DLD1 (cell line): ENCODE results near the gene LUC7L3.
"Not testable (repeated sequence)": the region's sequence is repeated elsewhere in the genome, so short reads cannot be mapped to it uniquely, and the experiment has no call there.

Source experiments
- in situ Hi-C: cut with HindIII; loops from 2 replicates; pipeline ENCODE4 v1.10.0; 2017; ENCODE audit warnings: low sequenced_read_pairs

LUC7L3 gene

DNA sequence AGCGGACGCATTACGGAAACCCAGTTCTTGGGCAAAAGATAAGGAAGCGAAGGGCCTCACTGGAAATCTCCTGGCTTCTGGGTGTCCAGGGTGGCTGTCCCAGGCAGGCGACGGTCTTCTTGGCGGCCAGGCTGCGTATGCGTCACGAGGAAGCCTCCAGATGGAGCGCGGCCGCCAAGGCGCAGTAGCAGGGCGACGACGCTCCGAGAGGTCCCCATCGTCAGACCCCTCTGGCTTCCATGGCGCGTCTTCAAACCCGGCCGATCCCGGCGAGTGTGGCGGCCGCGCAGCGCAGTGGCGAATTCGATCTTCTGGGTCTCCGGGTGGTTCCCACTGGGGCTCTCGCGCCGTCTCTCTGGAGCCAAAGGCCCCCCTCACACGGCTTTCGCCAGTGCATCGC lies 61.8 kb downstream of the LUC7L3 start:
- in situ Hi-C loops: no loop called here

DNA sequence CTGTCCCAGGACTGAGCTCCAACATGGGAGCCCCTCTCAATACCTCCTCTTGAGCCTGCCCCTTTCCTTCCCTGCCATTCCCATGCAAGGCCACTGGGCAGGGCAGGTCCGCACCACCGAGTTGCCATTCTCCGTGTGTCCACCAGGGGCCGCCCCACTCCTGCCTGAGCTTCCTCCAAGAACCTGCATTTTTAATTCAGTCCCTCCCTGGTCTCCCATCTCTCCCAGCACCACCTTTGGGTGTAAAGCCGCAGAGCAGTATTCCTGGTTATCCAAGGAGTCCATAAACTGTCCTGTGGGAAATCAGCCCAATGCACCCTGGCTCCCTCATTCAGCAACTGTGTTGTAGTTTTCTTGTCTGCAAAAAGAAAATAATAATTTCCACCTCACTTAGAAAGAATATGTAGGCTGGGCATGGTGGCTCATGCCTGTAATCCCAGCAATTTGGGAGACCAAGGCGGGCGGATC lies 63.8 kb downstream of the LUC7L3 start:
- in situ Hi-C loops: no loop called here

DNA sequence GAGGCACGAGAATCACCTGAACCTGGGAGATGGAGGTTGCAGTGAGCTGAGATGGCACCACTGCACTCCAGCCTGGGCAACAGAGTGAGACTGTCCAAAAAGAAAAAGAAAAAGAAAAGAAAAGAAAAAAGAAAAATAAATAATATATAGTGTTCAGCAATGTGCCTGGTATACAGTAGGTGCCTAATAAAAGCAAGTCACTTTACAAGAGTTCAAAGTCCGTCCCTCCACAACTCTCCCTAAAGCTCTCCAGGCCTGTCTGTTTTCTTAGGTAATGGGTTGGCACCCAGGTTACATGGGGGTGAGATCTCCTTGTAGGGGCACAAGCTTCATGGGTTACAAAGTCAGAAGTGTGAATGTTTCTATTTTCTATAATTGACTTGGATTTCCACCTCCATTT lies 64.5 kb downstream of the LUC7L3 start:
- in situ Hi-C loops: no loop called here

DNA sequence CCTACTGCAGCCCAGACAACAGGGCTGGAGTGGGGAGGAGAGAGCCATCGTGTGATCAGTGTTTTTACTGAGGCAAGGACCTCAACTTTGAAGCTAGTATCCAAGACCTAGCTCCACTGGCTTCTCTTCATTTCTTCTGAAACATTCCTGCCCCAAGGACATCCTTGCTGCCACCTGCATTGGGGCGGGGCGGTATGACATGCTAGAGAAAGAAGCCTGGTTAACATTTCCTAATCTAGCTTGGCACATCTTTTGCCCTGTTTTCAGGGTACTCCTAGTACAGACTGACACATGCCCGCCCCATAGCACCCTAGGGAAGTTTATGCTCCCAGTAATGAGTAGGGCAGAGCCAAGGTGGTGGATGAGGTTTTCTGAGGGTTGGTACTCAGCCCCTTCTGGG lies 65.7 kb downstream of the LUC7L3 start:
- in situ Hi-C loops: no loop called here

DNA sequence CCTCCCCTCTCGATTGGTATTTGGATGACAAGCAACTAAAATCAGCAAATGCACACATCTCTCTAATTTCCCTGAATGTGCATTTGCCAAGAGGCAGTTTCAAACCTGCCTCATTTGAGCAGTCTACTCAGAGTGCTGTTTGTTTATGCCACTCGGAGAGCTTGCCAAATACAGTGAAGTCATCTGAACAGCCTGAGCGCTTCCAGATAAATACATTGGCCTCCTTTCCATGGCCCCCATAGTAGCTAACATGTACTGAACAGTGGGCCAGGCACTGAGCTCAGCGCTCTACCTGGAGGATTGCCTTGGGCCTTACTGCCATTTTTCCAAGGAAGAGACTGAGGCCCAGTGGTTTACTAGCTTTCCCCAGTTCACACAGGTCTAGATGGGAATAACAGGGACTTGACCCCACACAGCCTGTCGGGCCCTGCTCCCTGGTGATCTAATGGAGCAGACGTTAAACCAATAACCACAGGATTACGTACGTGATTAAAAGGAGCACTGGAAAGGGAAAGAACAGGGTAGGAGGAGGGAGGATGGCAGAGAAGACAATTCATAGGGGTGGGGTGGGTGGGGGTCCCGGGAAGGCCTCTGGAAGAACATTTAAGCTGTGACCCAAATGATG lies 66.7 kb downstream of the LUC7L3 start:
- in situ Hi-C loops: no loop called here

DNA sequence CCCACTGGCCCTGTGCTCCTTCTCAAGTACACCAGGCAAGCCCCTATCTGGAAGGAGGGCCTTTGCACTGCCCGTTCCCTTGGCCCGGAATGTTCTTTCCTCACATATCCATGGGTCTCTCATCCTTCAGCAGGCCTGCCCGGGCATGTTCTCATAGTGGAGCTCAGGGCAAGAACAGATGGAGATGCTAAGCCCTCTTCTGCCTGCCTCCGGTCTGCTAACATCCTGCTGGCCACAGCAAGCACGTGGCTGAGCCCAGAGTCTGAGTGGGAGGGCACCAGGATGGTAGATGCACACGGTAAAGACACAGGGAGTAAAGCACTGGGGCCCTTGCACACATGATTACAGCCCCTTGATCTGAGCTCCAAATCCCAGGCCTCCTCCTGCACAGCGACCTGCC lies 67.7 kb downstream of the LUC7L3 start:
- in situ Hi-C loops: no loop called here

DNA sequence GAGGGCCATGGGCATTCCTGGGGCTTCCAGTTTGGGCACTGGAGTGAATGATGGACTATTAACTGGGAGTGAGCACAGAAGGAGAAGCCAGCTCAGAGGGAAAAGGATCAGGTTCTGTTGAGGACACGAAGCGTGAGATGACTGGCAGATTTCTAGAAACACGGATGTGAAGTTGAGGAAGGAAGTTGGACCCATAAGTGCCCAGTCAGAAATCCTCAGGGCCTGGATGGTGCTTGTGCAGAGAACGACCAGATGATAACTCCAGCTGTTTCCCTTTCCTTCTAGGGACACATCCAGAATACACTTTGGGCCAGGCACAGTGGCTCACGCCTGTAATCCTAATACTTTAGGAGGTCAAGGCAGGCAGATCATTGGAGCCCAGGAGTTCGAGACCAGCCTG lies 71.2 kb downstream of the LUC7L3 start:
- in situ Hi-C loops: no loop called here

DNA sequence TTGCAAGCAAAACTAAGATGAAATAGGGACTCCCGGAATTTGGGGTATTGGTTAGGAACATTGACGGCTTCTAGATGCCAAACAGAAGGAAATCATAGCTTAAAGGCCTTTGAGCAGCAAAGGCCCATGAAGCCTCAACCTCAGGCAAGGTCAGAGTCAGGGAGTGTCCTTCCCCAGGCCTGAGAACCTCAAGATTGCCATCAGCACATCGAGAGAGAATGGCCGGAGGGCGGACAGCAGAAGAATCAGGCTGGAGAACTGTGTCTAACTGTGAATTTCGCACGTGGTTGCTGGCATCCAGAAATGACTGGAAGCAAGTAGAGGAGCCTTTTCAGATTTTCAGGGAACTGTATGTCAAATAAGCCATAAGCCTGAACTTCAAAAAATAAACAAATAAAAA lies 72.7 kb downstream of the LUC7L3 start:
- in situ Hi-C loops: no loop called here

DNA sequence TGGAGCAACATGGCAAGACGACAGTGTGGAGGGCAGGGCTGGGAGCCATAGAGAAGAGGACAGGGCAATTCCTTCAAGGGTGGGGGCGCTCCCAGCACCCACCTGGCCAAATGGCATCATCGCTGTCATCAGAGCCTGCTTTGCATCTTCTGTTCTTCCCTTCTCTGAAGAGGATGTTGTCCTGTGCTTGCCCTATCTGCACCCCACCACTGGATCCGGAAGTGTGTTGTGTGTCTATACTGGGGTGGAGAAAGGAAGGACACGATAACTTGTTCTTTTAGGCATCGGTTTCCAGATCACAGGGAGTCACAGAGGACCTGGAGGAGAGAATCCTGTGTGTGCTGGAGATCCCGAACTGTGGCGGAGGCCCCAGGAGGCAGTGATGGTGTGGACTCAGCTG lies 73.6 kb downstream of the LUC7L3 start:
- in situ Hi-C loops: no loop called here

DNA sequence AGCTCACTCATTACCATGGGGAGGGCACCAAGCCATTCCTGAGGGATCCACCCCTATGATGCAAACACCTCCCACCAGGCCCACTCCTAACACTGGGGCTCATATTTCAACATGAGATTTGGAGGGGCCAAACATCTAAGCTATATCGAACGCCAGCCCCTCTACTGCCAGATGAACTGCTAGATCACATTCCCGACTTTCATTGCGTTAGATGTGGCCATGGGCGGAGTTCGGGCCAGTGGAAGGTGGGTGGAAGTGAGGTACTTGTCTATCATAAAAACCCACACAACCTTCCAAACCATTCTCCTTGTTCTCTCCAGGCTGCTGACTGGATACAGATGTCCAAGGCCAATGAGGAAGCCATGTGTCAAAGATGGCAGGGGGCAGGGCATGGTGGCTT lies 75.0 kb downstream of the LUC7L3 start:
- in situ Hi-C loops: no loop called here

DNA sequence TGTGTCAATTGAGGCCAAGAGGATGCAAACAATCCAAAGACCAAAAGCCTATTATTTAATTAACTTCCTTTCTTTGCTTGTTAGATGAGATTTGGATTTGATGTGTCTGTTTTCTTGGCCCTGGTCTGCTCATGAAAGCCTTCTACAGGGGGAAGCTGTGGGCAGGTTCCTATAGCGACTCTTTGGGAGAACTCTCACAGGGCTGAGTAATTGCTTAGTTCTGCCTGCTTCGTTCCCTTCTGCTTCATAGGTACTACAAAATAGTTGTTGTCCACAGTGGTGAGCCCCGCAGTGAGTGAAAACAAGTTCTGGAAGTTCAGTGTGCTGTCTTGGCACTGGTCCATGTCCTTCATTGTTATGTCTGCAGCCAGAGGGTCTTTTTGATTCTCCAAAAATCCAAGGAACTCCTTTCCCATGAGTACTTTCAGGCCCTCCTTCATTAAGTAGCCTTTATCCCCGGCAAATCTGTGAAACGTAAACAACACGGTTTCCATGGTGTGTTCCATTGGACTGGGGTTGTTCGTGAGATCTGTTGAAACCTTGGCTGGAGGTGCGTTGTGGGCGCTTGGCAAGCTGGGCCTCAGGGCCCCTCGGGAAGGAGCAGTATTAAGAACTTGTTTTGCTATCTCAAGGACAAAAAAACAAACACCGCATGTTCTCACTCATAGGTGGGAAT lies 77.9 kb downstream of the LUC7L3 start:
- in situ Hi-C loops: no loop called here

DNA sequence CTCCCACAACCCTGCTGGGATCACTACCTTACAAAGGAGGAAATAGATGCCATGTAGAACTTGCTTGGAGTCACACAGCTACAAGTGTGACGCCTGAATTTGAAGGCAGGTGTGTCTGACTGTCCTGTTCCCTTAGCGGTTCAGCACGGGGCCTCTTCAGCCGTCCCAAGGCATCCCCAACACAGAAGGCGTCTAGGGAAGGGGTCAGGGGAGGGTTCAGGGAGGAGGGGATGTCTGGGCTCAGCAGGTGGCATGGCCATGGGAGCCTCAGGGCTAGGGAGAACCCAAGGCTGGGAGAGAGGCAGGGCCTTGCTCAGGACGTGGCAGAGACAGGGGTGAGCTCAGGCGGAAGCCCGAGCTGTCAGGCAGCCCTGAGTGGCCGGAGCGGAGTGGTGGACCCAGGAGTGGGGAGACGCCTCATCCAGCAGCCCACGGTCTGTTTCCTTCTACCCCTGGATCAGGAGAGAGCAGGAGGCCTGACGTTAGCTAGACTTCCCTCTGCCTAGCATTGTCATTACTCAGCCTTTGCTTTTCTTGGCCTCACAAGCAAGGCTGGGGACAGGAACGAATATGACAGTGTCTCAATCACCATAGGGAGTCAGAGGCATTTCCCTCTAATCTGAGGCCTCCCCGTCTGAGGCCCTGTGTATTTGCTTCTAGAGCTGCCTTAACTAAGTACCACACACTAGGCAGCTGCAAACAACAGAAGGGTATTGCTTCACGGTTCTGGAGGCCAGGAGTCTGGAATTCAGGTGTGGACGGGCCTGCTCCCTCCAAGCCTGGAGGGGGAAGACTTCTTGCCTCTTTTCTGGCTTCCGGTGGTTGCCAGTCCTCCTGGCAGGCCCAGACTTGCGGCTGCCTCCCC lies 79.3 kb downstream of the LUC7L3 start:
- in situ Hi-C loops: no loop called here

DNA sequence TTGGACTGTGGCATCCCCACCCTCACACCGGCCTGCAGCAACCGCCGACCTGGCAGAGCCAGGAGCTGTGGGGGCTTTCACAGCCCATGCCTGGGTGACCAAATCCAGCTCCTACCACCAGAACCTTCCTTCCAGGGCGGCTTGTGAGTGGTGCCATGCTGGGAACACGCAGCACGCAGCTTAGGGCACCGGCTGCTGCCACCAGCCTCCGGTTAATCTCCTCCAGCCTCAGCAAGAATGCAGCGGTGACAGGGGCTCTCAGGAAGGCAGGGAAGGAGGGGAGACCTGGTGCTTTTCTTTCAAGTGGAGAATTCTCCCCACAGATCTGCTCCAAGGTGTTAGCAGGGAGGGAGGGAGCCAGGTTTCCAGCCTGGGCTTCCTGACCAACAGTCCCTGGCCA lies 80.2 kb downstream of the LUC7L3 start:
- in situ Hi-C loops: no loop called here

DNA sequence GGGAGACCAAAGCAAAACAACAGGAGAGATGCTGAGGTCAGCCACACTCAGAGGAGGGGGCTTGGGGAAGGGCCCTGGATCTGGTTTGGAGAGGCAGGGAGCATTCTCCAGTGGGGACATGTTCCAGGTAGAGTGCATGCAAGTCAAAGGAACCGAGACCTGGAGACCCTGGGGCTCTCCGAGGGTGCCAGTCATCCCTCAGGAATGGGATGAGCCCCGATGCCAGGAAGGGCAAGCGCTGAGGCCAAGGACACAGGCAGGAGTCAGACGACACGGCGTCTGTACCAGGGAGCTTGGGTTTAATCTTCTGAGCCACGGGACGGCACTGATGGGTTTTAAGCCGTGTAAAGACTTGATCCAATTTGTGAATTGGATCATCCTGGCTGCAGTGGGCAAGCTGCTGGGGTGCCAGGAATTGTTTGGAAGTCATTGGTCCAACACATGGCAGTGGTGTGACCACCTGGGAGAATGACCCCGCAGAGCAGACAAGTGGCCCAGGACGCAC lies 80.8 kb downstream of the LUC7L3 start:
- in situ Hi-C loops: no loop called here

DNA sequence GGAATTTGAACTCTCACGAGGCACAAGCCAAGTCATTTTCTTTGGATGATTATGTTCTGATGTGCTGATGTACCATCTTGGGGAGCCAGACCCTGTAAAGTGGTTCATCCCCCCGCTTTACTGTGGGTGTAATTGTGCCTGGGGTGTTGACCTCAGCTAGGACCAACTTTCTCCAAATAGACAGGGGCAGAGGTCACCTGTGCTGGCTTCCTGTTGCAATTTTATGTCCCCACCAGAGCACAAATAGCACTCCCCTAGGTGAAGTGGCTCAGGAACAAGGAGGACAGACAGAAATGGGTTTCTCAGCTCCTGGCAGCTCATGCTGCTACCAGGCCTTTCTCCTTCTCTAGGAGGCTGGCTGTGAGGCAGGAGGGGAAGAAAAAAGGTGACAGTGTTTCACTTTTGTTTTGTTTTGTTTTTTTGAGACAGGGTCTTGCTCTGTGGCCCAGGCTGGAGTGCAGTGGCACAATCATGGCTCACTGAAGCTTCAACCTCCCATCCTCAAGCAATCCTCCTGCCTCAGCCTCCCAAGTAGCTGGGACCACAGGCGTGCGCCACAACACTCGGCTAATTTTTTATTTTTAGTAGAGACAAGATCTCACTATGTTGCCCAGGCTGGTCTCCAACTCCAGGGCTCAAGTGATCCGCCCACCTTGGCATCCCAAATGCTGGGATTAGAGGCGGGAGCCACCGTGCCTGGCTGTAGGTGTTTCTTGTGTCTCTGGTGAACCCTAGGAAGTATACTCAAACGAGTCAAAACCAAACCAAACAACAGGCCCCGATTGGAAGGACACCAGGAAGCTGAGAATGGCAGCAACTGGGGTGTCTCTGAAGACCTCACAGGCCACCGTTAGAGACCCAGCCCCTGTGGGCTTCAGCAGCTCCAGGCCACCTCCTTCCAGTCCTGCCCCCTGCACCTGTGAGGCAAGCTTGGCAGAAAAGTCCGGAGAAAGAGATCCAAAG lies 83.5 kb downstream of the LUC7L3 start:
- in situ Hi-C loops: no loop called here

DNA sequence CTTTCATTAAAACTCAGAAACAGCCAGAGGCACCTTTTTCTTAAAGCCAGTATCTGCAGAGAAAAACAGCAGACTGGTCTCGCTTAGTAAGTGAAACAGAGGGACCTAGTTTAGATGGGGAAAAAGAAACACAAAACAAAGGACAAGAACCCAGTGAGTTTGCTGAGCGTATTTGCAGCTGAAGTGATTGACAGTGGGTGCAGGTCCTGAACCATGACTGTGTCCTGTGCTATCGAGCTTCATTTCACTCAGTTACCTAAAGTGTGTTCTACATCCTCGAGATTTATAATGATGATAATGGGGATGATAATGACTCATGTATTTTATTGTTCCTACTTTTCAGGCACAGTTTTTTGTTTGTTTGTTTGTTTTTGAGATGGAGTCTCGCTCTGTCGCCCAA lies 84.3 kb downstream of the LUC7L3 start:
- in situ Hi-C loops: no loop called here

DNA sequence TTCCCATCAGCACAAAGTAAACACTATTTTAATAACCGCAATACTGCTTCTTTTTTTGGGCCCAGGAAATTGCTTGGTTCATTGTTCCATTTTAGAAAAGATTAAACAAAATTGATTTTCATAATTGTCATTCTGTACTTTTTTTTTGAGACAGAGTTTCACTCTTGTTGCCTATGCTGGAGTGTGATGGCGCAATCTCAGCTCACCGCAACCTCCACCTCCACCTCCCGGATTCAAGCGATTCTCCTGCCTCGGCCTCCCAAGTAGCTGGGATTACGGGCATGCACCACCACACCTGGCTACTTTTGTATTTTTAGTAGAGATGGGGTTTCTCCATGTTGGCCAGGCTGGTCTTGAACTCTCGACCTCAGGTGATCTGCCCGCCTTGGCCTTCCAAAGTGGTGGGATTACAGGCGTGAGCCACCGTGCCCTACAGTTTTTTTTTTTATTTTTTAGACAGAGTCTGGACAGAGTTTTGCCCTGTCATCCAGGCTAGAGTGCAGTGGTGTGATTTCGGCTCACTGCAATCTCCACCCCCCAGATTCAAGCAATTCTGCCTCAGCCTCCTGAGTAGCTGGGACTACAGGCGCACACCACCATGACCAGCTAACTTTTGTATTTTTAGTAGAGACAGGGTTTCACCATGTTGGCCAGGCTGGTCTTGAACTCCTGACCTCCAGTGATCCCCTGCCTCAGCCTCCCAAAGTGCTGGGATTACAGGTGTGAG lies 85.5 kb downstream of the LUC7L3 start:
- in situ Hi-C loops: not testable (repeated sequence)

DNA sequence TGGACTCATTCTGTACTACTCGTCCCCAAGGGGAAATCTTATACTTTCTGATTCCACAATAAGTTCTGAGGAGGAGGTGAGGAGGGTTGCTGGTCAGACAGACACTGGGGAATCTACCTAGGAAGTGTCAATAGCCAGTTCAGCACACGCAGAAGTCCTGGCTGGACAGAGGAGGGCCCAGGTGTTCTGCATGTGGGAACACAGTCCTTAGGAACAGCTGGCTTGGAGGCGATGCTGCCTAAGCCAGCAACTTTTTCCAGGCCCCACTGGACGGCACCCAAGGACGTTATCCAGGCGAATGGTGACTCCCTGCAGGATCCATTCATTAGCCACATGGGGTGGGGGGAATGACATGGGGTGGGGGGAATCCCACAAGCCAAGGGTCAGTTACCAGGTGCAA lies 86.1 kb downstream of the LUC7L3 start:
- in situ Hi-C loops: no loop called here
